DMS53 (cell line): ENCODE data around the gene SOX5.

ENCODE experiments used
- DNase-seq: peaks from one replicate; lab custom pipeline; 2025; lab: John Stamatoyannopoulos, UW

SOX5 gene

DNA sequence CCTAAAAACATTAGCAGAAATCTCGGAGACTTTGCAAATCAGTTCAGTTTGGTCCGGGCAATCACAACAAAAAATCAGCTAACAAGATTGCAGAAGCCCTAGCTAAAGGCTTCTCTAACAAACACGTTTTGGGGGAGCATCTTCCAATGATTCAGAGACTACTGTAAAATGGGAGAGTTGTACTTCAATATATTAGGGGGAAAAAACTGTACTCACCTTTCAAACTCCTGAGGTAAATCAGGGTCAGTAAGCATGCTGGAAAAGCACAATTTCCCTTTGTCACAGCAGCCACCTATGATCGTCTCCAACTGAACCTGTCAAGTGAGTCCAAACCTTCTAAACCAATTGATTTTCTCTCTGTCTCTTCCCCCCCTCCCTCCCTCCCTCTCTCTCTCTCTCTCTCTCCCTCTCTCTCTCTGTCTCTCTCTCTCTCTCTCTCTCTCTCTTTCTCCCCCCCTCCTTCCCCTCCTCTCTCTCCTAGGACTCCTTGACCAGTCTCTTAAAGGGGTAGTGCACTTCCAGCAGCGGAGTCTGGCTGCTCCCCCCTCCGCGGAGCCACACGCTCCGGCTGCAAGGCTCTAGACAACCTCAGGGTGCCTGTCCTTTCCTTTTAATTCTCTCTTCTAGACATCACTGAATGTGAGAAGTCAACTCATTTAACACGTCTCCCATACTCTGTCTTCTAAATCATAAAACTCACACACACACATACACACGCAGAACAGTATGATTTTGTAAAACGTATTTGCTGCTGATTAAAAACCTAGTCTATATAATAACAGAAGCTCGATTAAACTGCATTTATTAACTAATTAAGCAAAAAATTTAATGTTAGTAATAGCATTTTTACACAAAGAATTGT, at the start of gene SOX5:
Gene SOX5, minus strand, starts transcription at position 323 of the 862 bp plus-strand sequence. Its CDS starts 69 bp downstream, at position 254.
- DNase-seq: peak; percentile 99

- no peak for DNase-seq
Observed at GRCh38 chr12:23987046-23987445, 37.6 kb upstream of the SOX5 start.

- peak; percentile 73 for DNase-seq
Observed at GRCh38 chr12:23980826-23981225, 31.4 kb upstream of the SOX5 start.

- DNase-seq: peak; percentile 84
Observed at GRCh38 chr12:23964812-23965211, 15.3 kb upstream of the SOX5 start.

DNA sequence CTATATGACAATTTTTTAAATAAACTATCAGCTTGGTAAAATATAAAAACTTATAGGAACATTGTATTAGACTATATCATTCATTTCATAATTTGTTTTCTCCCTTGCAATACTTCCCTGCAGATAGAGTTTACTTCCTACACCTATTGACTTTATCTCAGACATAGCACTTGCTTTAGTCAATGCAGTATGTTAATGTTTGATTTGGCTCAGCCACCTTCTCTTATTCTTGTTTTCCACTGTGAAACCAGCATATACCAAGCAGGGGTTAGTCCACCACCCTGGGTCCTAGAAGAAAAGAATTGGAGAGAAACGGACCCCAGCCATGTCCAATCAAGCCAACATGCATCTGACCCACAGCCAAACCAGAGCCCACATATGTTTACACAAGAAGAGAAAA, 10.4 kb upstream of the SOX5 start:
- peak; percentile 77 for DNase-seq

GRCh38 chr12:23954332-23954731, 4.9 kb upstream of the SOX5 start:
- peak; percentile 76 for DNase-seq

DNA sequence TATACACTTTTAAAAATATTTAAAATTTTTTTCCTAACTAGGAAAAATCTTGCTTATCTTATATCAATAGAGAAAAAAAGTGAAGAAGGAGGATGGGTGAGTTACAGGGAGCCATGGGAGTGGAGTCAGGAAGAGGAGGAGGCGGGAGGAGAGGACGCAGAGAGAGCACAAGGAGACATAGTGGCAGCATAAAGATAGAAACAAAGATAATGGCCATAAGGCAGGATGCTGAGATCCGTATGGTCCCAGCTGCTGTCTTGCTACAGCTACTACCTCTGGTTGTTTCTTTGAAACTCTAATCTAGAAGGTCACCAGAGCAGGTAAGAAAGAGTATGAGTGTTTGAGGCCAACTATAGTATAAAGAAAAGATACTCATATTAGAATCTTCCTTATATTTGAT, 2.6 kb upstream of the SOX5 start:
- DNase-seq: no peak

DNA sequence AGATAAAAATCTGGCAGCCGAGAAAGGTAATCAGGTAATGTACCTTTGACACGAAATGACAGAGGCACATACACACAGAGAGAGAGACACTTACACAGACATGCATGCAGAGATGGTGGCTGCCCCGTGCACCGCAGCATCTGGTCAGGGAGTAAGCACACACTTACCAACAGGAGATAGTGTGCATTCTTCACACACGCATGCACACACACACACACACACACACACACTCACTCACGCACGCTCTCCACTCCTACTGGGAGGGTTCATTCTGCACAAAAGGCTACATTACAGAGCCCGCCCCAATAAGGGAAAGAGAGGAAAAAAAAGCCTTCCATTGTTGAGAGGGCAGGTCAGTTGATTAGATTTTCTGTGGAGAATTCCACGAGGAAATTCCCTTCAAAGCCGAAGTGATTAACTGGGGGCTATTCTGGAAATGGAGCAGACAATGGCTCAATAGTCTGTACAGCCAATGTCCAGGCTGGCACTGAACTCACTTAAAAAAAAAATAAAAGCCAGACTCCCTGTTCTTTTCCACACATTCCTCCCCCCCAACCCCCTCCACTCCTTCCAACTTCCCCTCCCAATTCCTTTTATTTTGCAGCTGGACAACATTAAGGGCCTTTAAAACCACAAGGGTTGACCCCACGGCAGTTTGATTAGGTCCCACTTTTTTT, 1.4 kb upstream of the SOX5 start:
- peak; percentile 96 for DNase-seq

DNA sequence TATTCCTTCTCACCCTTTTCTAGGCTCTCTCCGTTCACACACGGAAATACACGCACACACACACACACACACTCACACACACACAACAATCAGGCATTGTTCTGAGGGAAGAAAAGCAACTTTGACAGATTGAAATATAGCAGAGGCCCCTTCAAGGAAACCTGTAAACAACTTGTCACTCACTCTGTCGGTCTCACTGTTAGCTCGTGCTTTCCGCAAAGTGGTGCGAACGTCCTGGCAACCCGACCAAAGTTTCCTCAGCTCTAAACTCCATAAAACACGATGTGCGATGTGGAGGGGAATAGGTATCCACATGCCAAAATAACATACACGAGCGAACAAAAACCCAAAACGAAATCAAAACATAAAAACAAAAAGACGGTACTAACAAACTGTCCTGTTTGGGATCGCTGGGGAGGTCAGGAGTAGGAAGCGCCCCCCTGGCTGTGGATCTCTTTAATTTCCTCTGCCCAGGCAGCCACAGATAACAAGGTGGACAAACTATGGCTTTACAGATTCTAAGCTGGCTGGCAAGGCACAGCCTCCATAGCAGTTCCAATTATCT, 822 bp upstream of the SOX5 start:
- DNase-seq: peak; percentile 95

GRCh38 chr12:23948291-23948690, 1.2 kb downstream of the SOX5 start:
- peak; percentile 73 for DNase-seq

DNA sequence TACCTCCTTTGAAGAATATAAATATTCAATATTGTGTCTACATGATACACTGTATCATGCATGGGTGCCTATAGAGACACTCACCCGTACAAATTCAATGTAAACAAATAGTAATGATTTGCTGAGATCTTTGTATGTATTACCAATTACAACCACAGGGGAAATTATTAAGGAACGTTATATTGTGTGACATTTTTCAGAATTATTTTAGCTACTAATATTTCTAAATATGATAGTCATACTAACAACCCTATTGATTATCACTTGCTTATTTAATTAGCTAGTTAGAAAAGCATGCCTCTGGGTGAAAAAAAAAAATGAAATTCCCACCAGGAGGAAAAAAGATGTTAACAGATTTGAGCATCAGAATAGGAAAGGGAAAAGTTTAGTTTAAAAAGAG, 2.1 kb downstream of the SOX5 start:
- DNase-seq: peak; percentile 82

GRCh38 chr12:23945249-23945648, 4.2 kb downstream of the SOX5 start:
- no peak for DNase-seq

- DNase-seq: no peak
Observed at GRCh38 chr12:23944067-23944466, 5.4 kb downstream of the SOX5 start.

DNA sequence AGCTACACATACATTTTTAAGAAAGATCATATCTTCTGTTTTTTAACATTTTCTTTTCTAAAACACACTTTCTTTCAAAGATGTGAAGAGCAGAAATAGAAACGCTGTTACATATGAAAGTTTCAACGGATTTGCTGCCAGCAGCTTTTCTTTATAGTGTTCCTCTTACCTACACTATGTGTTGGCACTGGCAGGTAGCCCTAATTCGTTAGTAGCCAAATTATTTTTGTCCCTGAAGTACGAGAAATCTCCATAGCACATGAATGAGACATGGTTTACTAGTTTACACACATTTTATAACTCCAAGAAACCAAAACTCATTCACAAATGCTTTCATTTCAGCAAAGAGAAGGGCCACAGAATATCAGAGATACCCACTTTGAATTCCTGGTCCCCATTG, 6.6 kb downstream of the SOX5 start:
- DNase-seq: no peak

- DNase-seq: no peak
Observed at GRCh38 chr12:23941780-23942179, 7.7 kb downstream of the SOX5 start.

DNA sequence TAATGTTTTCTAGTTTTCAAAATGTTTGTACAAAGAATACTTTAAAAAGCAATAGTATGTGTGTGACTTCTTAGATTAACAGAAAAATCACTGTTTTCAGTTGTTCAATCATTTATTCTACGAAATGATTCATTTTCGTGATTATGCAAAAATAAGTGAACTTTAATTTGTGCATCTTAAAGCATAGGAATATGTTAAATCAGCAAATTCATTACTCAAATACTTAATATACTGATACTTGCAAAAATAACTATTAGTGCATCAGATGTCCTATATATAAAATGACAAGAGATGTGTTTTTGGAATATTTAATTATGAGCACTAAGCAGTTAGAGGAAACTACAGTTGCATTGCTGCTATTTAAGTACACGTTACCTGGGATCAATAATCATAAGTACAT, 11.0 kb downstream of the SOX5 start:
- DNase-seq: no peak

DNA sequence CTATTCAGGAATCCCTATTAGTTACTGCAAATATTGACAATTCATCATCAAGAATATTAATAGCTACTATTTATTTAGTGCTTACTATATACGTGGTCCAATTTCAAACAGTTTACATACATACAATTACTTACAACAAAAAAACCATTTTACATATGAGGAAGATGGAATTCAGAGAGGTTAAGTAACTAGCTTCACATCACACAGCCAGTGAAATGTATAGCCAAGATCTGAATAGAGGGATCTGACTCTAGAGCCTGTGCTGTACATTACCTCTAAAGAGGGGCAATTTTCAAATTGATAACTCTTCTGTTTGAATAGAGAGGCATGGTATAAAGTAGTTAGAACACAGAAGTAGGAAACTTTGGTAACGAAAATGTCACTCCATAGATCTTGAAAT, 18.3 kb downstream of the SOX5 start:
- no peak for DNase-seq

- no peak for DNase-seq
Observed at GRCh38 chr12:23930599-23930998, 18.9 kb downstream of the SOX5 start.

- DNase-seq: no peak
Observed at GRCh38 chr12:23929906-23930305, 19.6 kb downstream of the SOX5 start.

DNA sequence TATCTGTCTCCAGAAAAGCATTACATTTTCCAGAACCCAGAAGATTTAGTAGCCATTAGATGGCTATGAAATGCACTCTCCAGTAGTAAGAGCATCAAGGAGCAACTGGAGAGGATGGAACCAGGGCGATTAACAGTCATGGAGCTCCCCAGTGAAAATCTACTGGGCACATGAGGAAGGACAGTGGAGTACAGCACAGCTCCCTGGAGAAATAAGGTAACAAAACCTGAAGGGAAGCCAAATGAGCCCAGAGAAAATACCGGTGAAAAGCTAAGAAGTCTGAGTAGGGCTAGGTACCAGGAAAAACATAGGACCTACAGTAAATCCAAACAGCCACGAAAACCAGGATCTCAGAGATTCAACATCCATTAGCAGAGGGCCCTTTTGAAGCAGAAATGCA, 21.6 kb downstream of the SOX5 start:
- no peak for DNase-seq

DNA sequence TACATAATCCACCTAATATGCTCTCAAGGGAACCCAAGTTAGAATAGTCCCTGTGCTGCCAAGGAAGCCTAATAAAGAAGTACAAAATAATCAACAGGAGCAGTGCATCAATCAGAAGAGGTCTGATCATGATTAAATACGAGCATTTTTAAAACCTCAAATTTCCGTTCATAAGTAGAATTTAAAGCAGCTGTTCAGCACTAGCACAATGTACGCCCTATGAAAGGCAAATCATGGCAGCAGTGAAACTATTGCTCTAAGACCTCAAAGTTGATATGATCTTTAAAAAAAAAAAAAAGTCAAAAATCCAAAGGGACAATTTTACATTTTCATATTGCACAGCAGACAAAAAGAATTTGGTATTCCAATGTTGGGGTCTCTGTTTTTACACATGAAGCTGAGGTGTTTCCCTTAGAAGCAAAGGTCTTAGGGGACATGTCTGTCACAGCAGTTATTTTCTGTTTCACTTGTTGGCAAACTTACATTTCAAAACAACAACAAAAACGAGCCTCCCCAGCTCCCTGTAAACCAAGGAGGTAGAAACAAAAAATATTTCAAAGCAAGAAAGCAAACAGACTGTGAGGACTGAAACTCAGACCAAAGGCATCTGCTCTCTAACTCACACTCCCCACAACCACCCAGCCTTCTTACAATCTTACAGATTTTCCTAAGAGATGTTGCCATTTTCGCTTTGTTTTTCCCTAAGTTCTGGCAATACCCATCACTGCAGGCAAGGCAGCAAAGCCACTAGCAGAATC, 28.2 kb downstream of the SOX5 start:
- no peak for DNase-seq

GRCh38 chr12:23911574-23911973, 37.9 kb downstream of the SOX5 start:
- no peak for DNase-seq
